Heart left ventricle (tissue), 16 donors: ENCODE data around the gene SPIRE1. TPM values are rescaled to one million over a fixed set of nuclear protein-coding genes. Genes with fewer than 3 reads are reported as not detected.
A peak's percentile ranks its signal among the peaks of the same experiment; 100 is the strongest.

Experiments
- ATAC-seq, 4 donors: fragments of 200-7000 bp; cut with Tn5 transposase; one replicate each; pipeline ENCODE4 v1.9.1; 2020 to 2022; ENCODE audit warnings: moderate library complexity in 4 of 4, mild to moderate bottlenecking in 3 of 4, moderate number of reproducible peaks in 1 of 4
- DNase-seq, 5 donors: peaks; one replicate each; pipeline ENCODE4 v3.0.0-alpha.2; 2020
- H3K27ac ChIP-seq, 12 donors: fragments of 200-600 bp; sonication (generic) in 4 of 12; one replicate each; pipeline versions ENCODE4 v1.5.0 to v1.8.0; 2016 to 2022; ENCODE audit warnings: mild to moderate bottlenecking in 2 of 12
- H3K27me3 ChIP-seq, 9 donors: fragments of 200-600 bp; sonication (generic) in 2 of 9; one replicate each; pipeline versions ENCODE4 v1.5.1 to v1.8.0; 2016 to 2022; ENCODE audit warnings: mild to moderate bottlenecking in 3 of 9
- H3K36me3 ChIP-seq, 9 donors: fragments of 200-600 bp; sonication (generic) in 2 of 9; one replicate each; pipeline versions ENCODE4 v1.5.0 to v1.8.0; 2018 to 2022; ENCODE audit warnings: mild to moderate bottlenecking in 2 of 9
- H3K4me1 ChIP-seq, 12 donors: fragments of 200-600 bp; sonication (generic) in 4 of 12; one replicate each; pipeline versions ENCODE4 v1.5.0 to v1.8.0; 2016 to 2022; ENCODE audit warnings: mild to moderate bottlenecking in 3 of 12
- H3K4me3 ChIP-seq, 12 donors: fragments of 200-600 bp; sonication (generic) in 4 of 12; one replicate each; pipeline versions ENCODE4 v1.5.0 to v1.8.0; 2017 to 2022; ENCODE audit warnings: mild to moderate bottlenecking in 9 of 12, moderate library complexity in 4 of 12
- H3K9me3 ChIP-seq, 12 donors: fragments of 200-600 bp; sonication (generic) in 4 of 12; one replicate each; pipeline versions ENCODE4 v1.5.0 to v1.8.0; 2016 to 2022; ENCODE audit warnings: mild to moderate bottlenecking in 1 of 12
- CTCF ChIP-seq, 12 donors: fragments of 200-600 bp; sonication (generic) in 4 of 12; IDR thresholded peaks; one replicate each; pipeline versions ENCODE4 v1.5.0 to v1.8.0; 2018 to 2022; ENCODE audit warnings: antibody characterized with exemption in 12 of 12, mild to moderate bottlenecking in 5 of 12
- POLR2A ChIP-seq, 2 donors: fragments of 450-650 bp; IDR thresholded peaks; one replicate each; pipeline ENCODE4 v1.6.1; 2017; ENCODE audit warnings: antibody characterized with exemption in 2 of 2, mild to moderate bottlenecking in 2 of 2, moderate library complexity in 2 of 2
- WGBS, 4 donors: extraction: QIAGEN DNeasy Blood & Tissue Kit in 2 of 4; methylation state at CpG; one replicate each; pipeline versions ENCODE4 v1.1.5 to v1.1.7; 2013 to 2018; 5-methylcytosine and 5-hydroxymethylcytosine counted together
- intact Hi-C, 10 donors: fragments of 100-400 bp; cut with DNase I; formaldehyde crosslinking; loops; one replicate each; pipeline versions ENCODE4 v1.11.1 to v1.14.2; 2022
- polyA plus RNA-seq, 2 donors: library from polyadenylated mRNA; stranded (reverse); fragments of 200-250 nt; gene quantifications; one replicate each; pipeline ENCODE4 v1.2.3, GENCODE V29; 2013
- total RNA-seq, 9 donors: library from RNA; depleted of rRNA in 2 of 9; stranded (reverse); fragments of >200 nt in 2 of 9; fragmentation: NEBNext Ultra II Directional in 3 of 9; extraction: Animal tissue kit (Norgen Biotek cat#: 25700) in 3 of 9; gene quantifications; one replicate each; pipeline versions ENCODE4 v1.1.0 to v1.2.4, GENCODE V29; 2016 to 2023
- donor health status: ischemic (EF 13 %, LVEDD 7.1; RV severe dilation, severe dysfunction).
- donor health status: healthy with polysubstance abuse.
- donor health status: DM: no; HTN: yes; CAD: no.
- donor health status: DM: no; HTN: no; CAD: no.
- donor health status: ischemic (EF 25% LVEDD 6.9; RV normal size, moderate dysfunction).
- donor health status: ischemic (EF 25% LVEDD 5.7; RV mildly dilated, moderate dysfunction).
- donor health status: healthy.
- donor health status: DM: yes; HTN: yes; CAD: no.
- donor health status: ischemic (EF 35%, LVEDD 5.7; RV mildly dilated, moderate dysfunction).
- donor health status: nonischemic (EF 11% LVEDD 7.7; RV severe dilation, severe dysfunction).
- donor health status: DM: yes; HTN: yes; CAD: no.
- donor health status: PGD.
- donor health status: ischemic (EF 29% LVEDD 5.4; RV normal size, mild dysfunction).
- donor health status: nonischemic (EF 23%, LVEDD 6.1; RV moderate dilation, normal function).

The SPIRE1 gene
- total and polyA plus RNA-seq, 11 donors: 8.3 to 67.6 (median 47.8) TPM

- H3K27ac ChIP-seq: peak overlapping the region in 8 of 12 donors; percentile 1 to 90 (median 30)
These were observed 51.2 kb downstream of the SPIRE1 start for GRCh38 chr18:12606592-12607315.

DNA sequence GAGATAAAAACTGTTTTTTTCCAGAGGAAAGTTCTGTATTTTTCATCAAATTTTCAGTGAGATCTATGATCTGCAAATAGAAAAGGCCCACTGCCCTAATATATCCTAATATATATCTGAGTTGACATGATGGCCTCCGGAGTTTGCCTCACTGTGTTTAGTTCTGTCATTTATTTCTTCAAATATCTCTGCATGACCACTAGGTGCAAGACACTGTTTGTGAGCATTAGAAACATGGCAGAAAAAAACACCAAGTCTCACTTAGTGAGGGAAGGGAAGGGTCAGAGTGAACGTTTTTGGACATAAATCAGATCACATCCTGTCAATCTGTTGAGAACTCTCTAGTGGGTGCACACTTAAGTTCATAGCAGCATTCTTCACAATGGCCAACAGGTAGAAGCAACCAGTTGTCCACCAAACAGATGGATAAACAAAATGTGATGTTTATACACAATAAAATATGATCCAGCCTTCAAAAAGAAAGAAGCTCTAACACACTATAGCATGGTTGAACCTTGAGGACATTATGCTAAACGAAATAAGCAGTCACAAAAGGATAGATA is 53.4 kb downstream of the SPIRE1 start:
- no peak for DNase-seq
- intact Hi-C loops: no loop called here
- Histone ChIP-seq H3K27ac (no peak overlapping the region), H3K4me3 (no peak overlapping the region), H3K36me3 (no peaks in the 10 kb centered on the region), H3K4me1 (peaks cover 0 to 36% (median 12%) of the 10 kb centered on the region in 12 donors), H3K27me3 (no peaks in the 10 kb centered on the region), H3K9me3 (no peaks in the 10 kb centered on the region)
- ATAC-seq: no peak
- 67 to 75% (median 72%) methylated on average over 3 of the region's 3 CpGs for WGBS, 4 donors
- TF ChIP-seq POLR2A (IDR thresholded peaks at IDR 0.05) (no peak), CTCF (IDR thresholded peaks at IDR 0.05) (peak in 1 of 12 donors; percentile 6)

More at GRCh38 chr18:12606592-12607315, 51.2 kb downstream of the SPIRE1 start:
- Histone ChIP-seq H3K4me1 (peaks cover 0 to 36% (median 10%) of the 10 kb centered on the region in 12 donors), H3K27me3 (no peaks in the 10 kb centered on the region), H3K4me3 (no peak overlapping the region), H3K36me3 (no peaks in the 10 kb centered on the region), H3K9me3 (no peaks in the 10 kb centered on the region)
- 72 to 77% (median 75%) methylated on average over 10 of the region's 10 CpGs for WGBS, 4 donors
- ATAC-seq: peak; percentile 26 to 57 (median 35)
- intact Hi-C loops: no loop called here
- DNase-seq: no peak
- no peak for TF ChIP-seq POLR2A (IDR thresholded peaks at IDR 0.05)
- no peak for TF ChIP-seq CTCF (IDR thresholded peaks at IDR 0.05)

- Histone ChIP-seq H3K9me3 (no peaks in the 10 kb centered on the region), H3K27me3 (no peaks in the 10 kb centered on the region), H3K36me3 (no peaks in the 10 kb centered on the region), H3K4me1 (peaks cover 0 to 49% (median 22%) of the 10 kb centered on the region in 12 donors), H3K27ac (no peak overlapping the region), H3K4me3 (no peak overlapping the region)
- intact Hi-C loops: loop anchor here in 2 of 10 donors (5.0 kb wide), 1 partner anchor 47 kb away; no protein-coding TSS in a partner anchor
- ATAC-seq (no peak), DNase-seq (no peak)
- TF ChIP-seq POLR2A (IDR thresholded peaks at IDR 0.05) (no peak), CTCF (IDR thresholded peaks at IDR 0.05) (no peak)
- 35 to 60% (median 54%) methylated on average over 3 of the region's 3 CpGs for WGBS, 4 donors
These were observed 57.9 kb downstream of the SPIRE1 start for GRCh38 chr18:12599966-12600365.

GRCh38 chr18:12599543-12599942 is 58.4 kb downstream of the SPIRE1 start:
- Histone ChIP-seq H3K36me3 (no peaks in the 10 kb centered on the region), H3K9me3 (no peaks in the 10 kb centered on the region), H3K27me3 (no peaks in the 10 kb centered on the region), H3K27ac (no peak overlapping the region), H3K4me1 (peaks cover 0 to 49% (median 22%) of the 10 kb centered on the region in 12 donors), H3K4me3 (no peak overlapping the region)
- DNase-seq: no peak
- intact Hi-C loops: loop anchor here in 2 of 10 donors (5.0 kb wide), 1 partner anchor 48 kb away; no protein-coding TSS in a partner anchor
- TF ChIP-seq CTCF (IDR thresholded peaks at IDR 0.05) (no peak), POLR2A (IDR thresholded peaks at IDR 0.05) (no peak)
- no peak for ATAC-seq
